GM12801 (cell line): ENCODE measurements around the gene ZNF415.

Experiments used
- TF ChIP-seq, protein P1 (sequence below): IDR thresholded peaks from one replicate; pipeline ENCODE4 v1.5.1; 2011; ENCODE audit warnings: control low read depth; ENCODE audit not compliant: insufficient read length; ENCODE audit errors: extremely low read depth

The ZNF415 gene

DNA sequence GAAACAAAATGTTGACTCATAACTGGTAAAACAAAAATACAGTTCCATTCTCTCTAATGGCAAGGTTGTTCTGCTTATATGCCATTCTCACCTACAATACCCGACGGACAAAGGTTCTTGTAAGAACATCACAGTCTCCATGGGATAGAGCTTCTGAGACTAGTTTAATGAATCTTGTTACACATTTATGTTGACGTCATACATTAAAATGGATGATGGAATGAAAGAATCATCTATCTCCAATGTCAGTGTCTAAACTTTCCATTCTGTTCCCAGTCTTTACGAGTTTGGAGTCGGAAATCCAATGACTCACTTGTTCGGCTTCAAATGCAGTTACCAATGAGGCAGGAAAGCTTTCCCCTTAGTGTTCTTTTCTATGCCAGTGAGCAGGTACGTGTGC lies 47.2 kb downstream of the ZNF415 start:
- TF ChIP-seq, protein P1, sequence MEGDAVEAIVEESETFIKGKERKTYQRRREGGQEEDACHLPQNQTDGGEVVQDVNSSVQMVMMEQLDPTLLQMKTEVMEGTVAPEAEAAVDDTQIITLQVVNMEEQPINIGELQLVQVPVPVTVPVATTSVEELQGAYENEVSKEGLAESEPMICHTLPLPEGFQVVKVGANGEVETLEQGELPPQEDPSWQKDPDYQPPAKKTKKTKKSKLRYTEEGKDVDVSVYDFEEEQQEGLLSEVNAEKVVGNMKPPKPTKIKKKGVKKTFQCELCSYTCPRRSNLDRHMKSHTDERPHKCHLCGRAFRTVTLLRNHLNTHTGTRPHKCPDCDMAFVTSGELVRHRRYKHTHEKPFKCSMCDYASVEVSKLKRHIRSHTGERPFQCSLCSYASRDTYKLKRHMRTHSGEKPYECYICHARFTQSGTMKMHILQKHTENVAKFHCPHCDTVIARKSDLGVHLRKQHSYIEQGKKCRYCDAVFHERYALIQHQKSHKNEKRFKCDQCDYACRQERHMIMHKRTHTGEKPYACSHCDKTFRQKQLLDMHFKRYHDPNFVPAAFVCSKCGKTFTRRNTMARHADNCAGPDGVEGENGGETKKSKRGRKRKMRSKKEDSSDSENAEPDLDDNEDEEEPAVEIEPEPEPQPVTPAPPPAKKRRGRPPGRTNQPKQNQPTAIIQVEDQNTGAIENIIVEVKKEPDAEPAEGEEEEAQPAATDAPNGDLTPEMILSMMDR: no peak

GRCh38 chr19:53082929-53083328 lies 49.8 kb downstream of the ZNF415 start:
- TF ChIP-seq, protein P1: no peak

DNA sequence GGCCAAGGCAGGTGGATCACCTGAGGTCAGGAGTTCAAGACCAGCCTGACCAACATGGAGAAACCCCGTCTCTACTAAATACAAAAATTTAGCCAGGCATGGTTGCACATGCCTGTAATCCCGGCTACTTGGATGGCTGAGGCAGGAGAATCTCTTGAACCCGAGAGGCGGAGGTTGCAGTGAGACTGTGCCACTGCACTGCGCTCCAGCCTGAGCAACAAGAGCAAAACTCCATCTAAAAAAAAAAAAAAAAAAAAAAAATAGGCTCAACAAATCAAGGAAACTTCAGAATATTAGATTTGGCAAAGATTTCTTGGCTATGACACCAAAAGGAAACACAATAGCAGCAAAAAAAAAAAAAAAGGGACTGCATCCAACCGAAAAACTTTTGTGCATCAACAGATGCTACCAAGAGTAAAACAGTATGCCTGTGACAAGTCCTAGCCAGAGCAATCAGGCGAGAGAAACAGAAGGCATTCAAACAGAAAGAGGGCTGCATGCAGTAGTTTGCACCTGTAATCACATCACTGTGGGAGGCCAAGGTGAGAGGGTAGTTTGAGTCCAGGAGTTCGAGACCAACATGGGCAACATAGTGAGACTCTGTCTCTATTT lies 53.3 kb downstream of the ZNF415 start:
- TF ChIP-seq, protein P1: no peak

DNA sequence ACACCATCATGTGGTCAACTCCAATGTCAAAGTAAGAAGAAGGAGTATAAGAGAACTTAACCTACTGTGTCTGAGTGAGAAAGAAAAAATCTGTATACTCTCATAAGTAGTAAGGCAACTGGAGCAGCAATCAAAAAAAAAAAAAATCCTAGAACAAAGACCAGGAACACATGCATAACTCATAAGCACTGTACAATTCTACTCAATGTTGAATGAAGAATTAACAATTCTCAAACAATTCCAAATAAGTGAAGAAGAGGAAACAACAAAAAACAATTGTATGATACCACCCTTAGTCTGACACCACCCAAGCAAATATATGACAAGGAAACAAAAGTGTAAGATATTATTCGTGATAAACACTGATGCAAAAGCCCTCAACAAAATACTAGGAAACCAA lies 54.0 kb downstream of the ZNF415 start:
- TF ChIP-seq, protein P1: no peak

DNA sequence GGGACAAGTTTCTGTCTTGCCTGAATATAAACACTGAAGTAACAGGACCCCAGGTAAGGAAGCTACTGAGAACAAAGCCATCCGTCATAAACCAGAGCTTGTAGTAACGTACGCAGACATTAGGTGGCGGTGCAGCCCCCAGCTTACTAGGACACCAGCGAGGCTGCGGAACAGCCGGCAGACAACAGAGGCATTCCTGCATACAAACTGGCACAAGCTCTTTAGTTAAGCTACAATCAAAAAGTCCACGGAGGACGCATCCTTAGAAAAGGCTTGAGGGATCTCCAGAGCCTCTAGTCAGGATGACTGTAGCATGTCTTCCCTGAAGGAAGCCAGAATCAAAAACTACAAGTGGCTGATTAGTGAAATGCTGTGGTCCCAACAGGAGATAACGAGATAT lies 55.7 kb downstream of the ZNF415 start:
- TF ChIP-seq, protein P1: no peak

- TF ChIP-seq, protein P1: no peak
Measured at GRCh38 chr19:53068834-53069233, 63.9 kb downstream of the ZNF415 start.

GRCh38 chr19:53068199-53068598 lies 64.5 kb downstream of the ZNF415 start:
- TF ChIP-seq, protein P1: no peak
